ENCODE results near the gene KCNAB1.
"Not testable (repeated sequence)": the region's sequence is repeated elsewhere in the genome, so short reads cannot be mapped to it uniquely, and the experiment has no call there.

The KCNAB1 gene

GRCh38 chr3:156271995-156272719 is 151.8 kb downstream of the KCNAB1 start:
- no peak for DNase-seq (ENCODE audit: low spot score)

- no peak for DNase-seq (ENCODE audit: low spot score)
Observed at GRCh38 chr3:156273111-156273694, 152.8 kb downstream of the KCNAB1 start.

GRCh38 chr3:156274791-156275190 is 154.4 kb downstream of the KCNAB1 start:
- no peak for DNase-seq (ENCODE audit: low spot score)

GRCh38 chr3:156284637-156285036 is 164.3 kb downstream of the KCNAB1 start:
- DNase-seq (ENCODE audit: low spot score) = not testable (repeated sequence)

GRCh38 chr3:156285626-156286025 is 165.2 kb downstream of the KCNAB1 start:
- DNase-seq (ENCODE audit: low spot score) = no peak

- DNase-seq (ENCODE audit: low spot score) = peak; percentile 73
Observed at GRCh38 chr3:156290924-156291271, 170.5 kb downstream of the KCNAB1 start.

- peak; percentile 69 for DNase-seq (ENCODE audit: low spot score)
Observed at GRCh38 chr3:156291272-156292123, 171.1 kb downstream of the KCNAB1 start.

GRCh38 chr3:156293566-156293965 is 173.2 kb downstream of the KCNAB1 start:
- DNase-seq (ENCODE audit: low spot score) = peak; percentile 57

GRCh38 chr3:156297582-156297981 is 177.2 kb downstream of the KCNAB1 start:
- no peak for DNase-seq (ENCODE audit: low spot score)

- DNase-seq (ENCODE audit: low spot score) = no peak
Observed at GRCh38 chr3:156298014-156298413, 177.6 kb downstream of the KCNAB1 start.

GRCh38 chr3:156298938-156299337 is 178.6 kb downstream of the KCNAB1 start:
- DNase-seq (ENCODE audit: low spot score) = no peak

GRCh38 chr3:156299569-156299968 is 179.2 kb downstream of the KCNAB1 start:
- peak; percentile 91 for DNase-seq (ENCODE audit: low spot score)

- no peak for DNase-seq (ENCODE audit: low spot score)
Observed at GRCh38 chr3:156300371-156300770, 180.0 kb downstream of the KCNAB1 start.

GRCh38 chr3:156300929-156301840 is 180.8 kb downstream of the KCNAB1 start:
- no peak for DNase-seq (ENCODE audit: low spot score)

- DNase-seq (ENCODE audit: low spot score) = no peak
Observed at GRCh38 chr3:156303001-156303707, 182.8 kb downstream of the KCNAB1 start.

GRCh38 chr3:156304406-156304805 is 184.0 kb downstream of the KCNAB1 start:
- DNase-seq (ENCODE audit: low spot score) = no peak

GRCh38 chr3:156305672-156306071 is 185.3 kb downstream of the KCNAB1 start:
- no peak for DNase-seq (ENCODE audit: low spot score)

- no peak for DNase-seq (ENCODE audit: low spot score)
Observed at GRCh38 chr3:156307704-156308103, 187.3 kb downstream of the KCNAB1 start.

GRCh38 chr3:156311431-156311830 is 191.1 kb downstream of the KCNAB1 start:
- no peak for DNase-seq (ENCODE audit: low spot score)

- DNase-seq (ENCODE audit: low spot score) = no peak
Observed at GRCh38 chr3:156311930-156312329, 191.6 kb downstream of the KCNAB1 start.

GRCh38 chr3:156316076-156316475 is 195.7 kb downstream of the KCNAB1 start:
- DNase-seq (ENCODE audit: low spot score) = no peak

Data from cerebellar cortex (tissue), 1 donor.